GM12878 (cell line): ENCODE results near the gene AIP. TPM values are rescaled to one million over a fixed set of nuclear protein-coding genes. Genes with fewer than 3 reads are reported as not detected.

Experiments used
- CHD2 ChIP-seq: IDR thresholded peaks from 2 replicates; pipeline ENCODE4 v1.6.1; 2011; ENCODE audit warnings: low read depth, low read length, improper control_type of control experiment, borderline replicate concordance
- DPF2 ChIP-seq: fragments of 450-650 bp; IDR thresholded peaks from 2 replicates; pipeline ENCODE4 v1.6.1; 2017; ENCODE audit warnings: mild to moderate bottlenecking
- ELK1 ChIP-seq: IDR thresholded peaks from 2 replicates; pipeline ENCODE4 v1.6.1; 2012; ENCODE audit warnings: low read depth, low read length, improper control_type of control experiment
- ESRRA ChIP-seq: IDR thresholded peaks from 2 replicates; pipeline ENCODE4 v1.6.1; 2012; ENCODE audit warnings: mild to moderate bottlenecking, low read length, improper control_type of control experiment
- FOXK2 ChIP-seq: fragments of 450-650 bp; IDR thresholded peaks from 2 replicates; pipeline ENCODE4 v1.6.1; 2017; ENCODE audit warnings: mild to moderate bottlenecking, moderate library complexity
- IKZF1 ChIP-seq: fragments of 450-650 bp; conservative IDR thresholded peaks from 2 replicates; pipeline ENCODE4 v1.6.1; 2017; ENCODE audit warnings: antibody characterized with exemption, mild to moderate bottlenecking
- IKZF2 ChIP-seq, 2 experiments: fragments of 450-650 bp; IDR thresholded peaks; 2 replicates each; pipeline ENCODE4 v1.6.1; 2017; ENCODE audit warnings: mild to moderate bottlenecking in 2 of 2, moderate library complexity in 2 of 2
- IRF5 ChIP-seq: fragments of 450-650 bp; IDR thresholded peaks from 2 replicates; pipeline ENCODE4 v1.6.1; 2017; ENCODE audit warnings: borderline replicate concordance
- JUND ChIP-seq: IDR thresholded peaks from 2 replicates; pipeline ENCODE4 v1.6.1; 2012; ENCODE audit warnings: low read depth, mild to moderate bottlenecking, low read length, improper control_type of control experiment, moderate library complexity
- KLF5 ChIP-seq: fragments of 450-650 bp; IDR thresholded peaks from 2 replicates; pipeline ENCODE4 v1.6.1; 2014; ENCODE audit warnings: mild to moderate bottlenecking; ENCODE audit not compliant: partially characterized antibody
- MTA2 ChIP-seq: fragments of 450-650 bp; IDR thresholded peaks from 2 replicates; pipeline ENCODE4 v1.6.1; 2016; ENCODE audit warnings: low read depth, mild to moderate bottlenecking, moderate library complexity
- NFIC ChIP-seq: IDR thresholded peaks from 2 replicates; pipeline ENCODE4 v1.6.1; 2012; ENCODE audit warnings: low read depth, mild to moderate bottlenecking, inconsistent platforms, low read length, moderate library complexity
- POU2F2 ChIP-seq: IDR thresholded peaks from 3 replicates; pipeline ENCODE4 v1.6.1; 2011; ENCODE audit warnings: low read depth, mild to moderate bottlenecking, low read length, borderline replicate concordance
- PRDM15 ChIP-seq: fragments of 450-650 bp; formaldehyde crosslinking; IDR thresholded peaks from 2 replicates; pipeline ENCODE4 v1.4.0; 2020; ENCODE audit warnings: mild to moderate bottlenecking, moderate library complexity
- SKIL ChIP-seq: fragments of 450-650 bp; IDR thresholded peaks from 2 replicates; pipeline ENCODE4 v1.6.1; 2017; ENCODE audit warnings: mild to moderate bottlenecking, low read depth, inconsistent platforms; ENCODE audit not compliant: poor library complexity, severe bottlenecking
- SRF ChIP-seq, 2 experiments: IDR thresholded peaks; 2 replicates each; pipeline ENCODE4 v1.6.1; 2011; ENCODE audit warnings: low read depth in 2 of 2, low read length in 2 of 2, mild to moderate bottlenecking in 1 of 2, moderate library complexity in 1 of 2
- TAF1 ChIP-seq: IDR thresholded peaks from 2 replicates; pipeline ENCODE4 v1.6.1; 2011; ENCODE audit warnings: mild to moderate bottlenecking, low read depth, low read length, borderline replicate concordance
- TBL1XR1 ChIP-seq: IDR thresholded peaks from 2 replicates; pipeline ENCODE4 v1.6.1; 2012; ENCODE audit warnings: low read depth, low read length, improper control_type of control experiment
- YY1 ChIP-seq: IDR thresholded peaks from 2 replicates; pipeline ENCODE4 v1.6.1; 2011; ENCODE audit warnings: low read depth, mild to moderate bottlenecking, low read length
- polyA plus RNA-seq, 11 experiments: library from polyadenylated mRNA; depleted of rRNA in 4 of 11; unstranded in 6 of 11; stranded (reverse) in 5 of 11; fragments of >200 nt; fragmentation: Nextera tagmentation in 4 of 11; fragmentation: Illumina TruSeq in 1 of 11; extraction: Ambion mirVana in 4 of 11; extraction: Trizol in 1 of 11; gene quantifications; 1 replicate in 1 of 11; 2 replicates in 10 of 11; pipeline versions ENCODE4 v1.2.1 to v1.2.3, GENCODE V29; 2011 to 2016; ENCODE audit warnings: inconsistent platforms in 2 of 11, missing spikeins in 2 of 11, low read depth in 1 of 11
- total RNA-seq, 4 experiments: library from RNA; depleted of rRNA in 3 of 4; stranded (reverse); fragments of >200 nt in 3 of 4; fragmentation: Illumina TruSeq in 1 of 4; extraction: Trizol in 1 of 4; gene quantifications; 2 replicates each; pipeline versions ENCODE4 v1.2.1 to v1.2.3, GENCODE V29; 2013 to 2021
- TF ChIP-seq, protein P1 (sequence below): fragments of 450-650 bp; IDR thresholded peaks from 2 replicates; pipeline ENCODE4 v1.6.1; 2017; ENCODE audit warnings: low read depth, mild to moderate bottlenecking, moderate library complexity

The AIP gene
- total and polyA plus RNA-seq, 10 of the 15 experiments (the other 5 are each of a cell fraction or from before 2014, with no cell fraction given), result 12.6 to 164 (median 104) TPM

- no peak for TF ChIP-seq ELK1
- peak; percentile 93 for TF ChIP-seq IKZF1
- TF ChIP-seq ESRRA, result 0 out of 2 replicates have a peak, but pooled peaks have one; percentile 43
- TF ChIP-seq TAF1, result no peak
- TF ChIP-seq JUND, result no peak
- TF ChIP-seq KLF5, result peak; percentile 38
- peak in 1 of 2 experiments; percentile 45; a peak in 1 of 4 replicates for TF ChIP-seq SRF (IDR thresholded peaks at IDR 0.05; ENCODE audit: low read depth in 2 of 2, low read length in 2 of 2)
- TF ChIP-seq POU2F2, result peak; percentile 47; the same call in 1 of the 3 replicates
- TF ChIP-seq SKIL, result no peak
- TF ChIP-seq TBL1XR1, result no peak
- no peak for TF ChIP-seq FOXK2
- TF ChIP-seq PRDM15 (CRISPR knock-in tag), result no peak
- TF ChIP-seq NFIC, result no peak
- peak; percentile 39; the same call in 1 of the 2 replicates for TF ChIP-seq MTA2
- peak; percentile 62 for TF ChIP-seq DPF2
- peak; percentile 82 for TF ChIP-seq YY1
- no peak for TF ChIP-seq IRF5
- TF ChIP-seq IKZF2 (IDR thresholded peaks at IDR 0.05), result peak; percentile 71 to 84
- TF ChIP-seq CHD2, result 0 out of 2 replicates have a peak, but pooled peaks have one; percentile 17
- TF ChIP-seq, protein P1, sequence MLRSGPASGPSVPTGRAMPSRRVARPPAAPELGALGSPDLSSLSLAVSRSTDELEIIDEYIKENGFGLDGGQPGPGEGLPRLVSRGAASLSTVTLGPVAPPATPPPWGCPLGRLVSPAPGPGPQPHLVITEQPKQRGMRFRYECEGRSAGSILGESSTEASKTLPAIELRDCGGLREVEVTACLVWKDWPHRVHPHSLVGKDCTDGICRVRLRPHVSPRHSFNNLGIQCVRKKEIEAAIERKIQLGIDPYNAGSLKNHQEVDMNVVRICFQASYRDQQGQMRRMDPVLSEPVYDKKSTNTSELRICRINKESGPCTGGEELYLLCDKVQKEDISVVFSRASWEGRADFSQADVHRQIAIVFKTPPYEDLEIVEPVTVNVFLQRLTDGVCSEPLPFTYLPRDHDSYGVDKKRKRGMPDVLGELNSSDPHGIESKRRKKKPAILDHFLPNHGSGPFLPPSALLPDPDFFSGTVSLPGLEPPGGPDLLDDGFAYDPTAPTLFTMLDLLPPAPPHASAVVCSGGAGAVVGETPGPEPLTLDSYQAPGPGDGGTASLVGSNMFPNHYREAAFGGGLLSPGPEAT, result peak; percentile 62; the same call in 1 of the 2 replicates
Measured at GRCh38 chr11:67505605-67506396, 23.0 kb downstream of the AIP start (continued).
